COLO668 (cell line): ENCODE measurements around the gene ATP6V1A.
"Not testable (repeated sequence)": the region's sequence is repeated elsewhere in the genome, so short reads cannot be mapped to it uniquely, and the experiment has no call there.

Source experiments
- DNase-seq: peaks from one replicate; lab custom pipeline; 2025; ENCODE audit not compliant: unreplicated experiment; lab: John Stamatoyannopoulos, UW

ATP6V1A gene

DNA sequence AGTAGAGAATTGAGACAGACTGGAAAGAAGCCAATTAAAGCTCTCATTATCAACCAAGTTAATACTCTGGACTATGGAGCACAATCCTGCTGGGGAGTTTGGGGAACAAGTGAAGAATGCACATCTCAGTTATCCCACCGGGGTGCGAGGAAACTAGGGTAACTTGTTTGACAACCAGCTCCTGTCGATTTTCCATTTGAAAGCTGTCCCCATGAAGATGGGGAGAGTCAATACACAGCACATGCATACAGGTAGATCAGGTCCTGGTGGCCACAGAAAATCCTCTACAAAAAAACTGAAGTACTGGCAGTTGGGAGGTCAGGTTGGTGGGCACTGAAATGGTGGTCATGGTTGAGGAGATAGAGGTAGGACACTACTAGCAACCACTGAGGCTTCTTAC, 66.0 kb downstream of the ATP6V1A start:
- no peak for DNase-seq

- no peak for DNase-seq
Observed at GRCh38 chr3:113819866-113820265, 73.0 kb downstream of the ATP6V1A start.

- no peak for DNase-seq
Observed at GRCh38 chr3:113825090-113825489, 78.3 kb downstream of the ATP6V1A start.

- DNase-seq, result no peak
Observed at GRCh38 chr3:113828600-113828999, 81.8 kb downstream of the ATP6V1A start.

- no peak for DNase-seq
Observed at GRCh38 chr3:113829576-113830354, 82.9 kb downstream of the ATP6V1A start.

DNA sequence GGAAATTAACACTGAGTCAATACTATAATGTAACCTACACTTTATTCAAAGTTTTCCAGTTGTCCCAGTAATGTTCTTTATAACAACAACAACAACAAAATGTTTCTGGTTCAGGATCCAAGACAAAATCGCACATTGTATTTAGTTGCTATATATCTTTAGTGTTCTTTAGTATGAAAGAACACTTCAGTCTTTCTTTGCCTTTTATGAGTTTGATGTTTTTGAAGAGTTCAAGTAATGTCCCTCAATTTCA, 84.2 kb downstream of the ATP6V1A start:
- DNase-seq, result no peak

- no peak for DNase-seq
Observed at GRCh38 chr3:113832477-113833164, 85.8 kb downstream of the ATP6V1A start.

DNA sequence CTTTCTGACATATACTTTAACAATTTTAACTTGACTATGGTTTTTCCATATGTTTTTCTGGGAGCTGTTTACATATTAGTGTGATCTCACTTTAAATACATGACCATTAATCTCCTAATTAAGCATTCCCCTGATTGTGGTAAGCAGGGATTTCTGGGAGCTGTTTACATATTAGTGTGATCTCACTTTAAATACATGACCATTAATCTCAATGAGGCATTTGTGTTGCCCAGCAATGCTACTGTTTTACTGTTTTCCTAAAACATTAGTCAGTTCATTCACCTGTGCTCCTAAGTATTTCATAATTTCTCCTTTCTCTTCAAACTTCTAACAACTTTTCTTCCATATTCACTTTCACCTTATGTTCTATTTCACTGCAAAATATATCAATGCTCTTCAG, 88.1 kb downstream of the ATP6V1A start:
- DNase-seq, result no peak

- peak; percentile 83 for DNase-seq
Observed at GRCh38 chr3:113838631-113839209, 91.9 kb downstream of the ATP6V1A start, which contains the start of gene GRAMD1C. Gene GRAMD1C (plus strand): TSS chr3:113838788. CDS start chr3:113838910, 122 bp downstream.

DNA sequence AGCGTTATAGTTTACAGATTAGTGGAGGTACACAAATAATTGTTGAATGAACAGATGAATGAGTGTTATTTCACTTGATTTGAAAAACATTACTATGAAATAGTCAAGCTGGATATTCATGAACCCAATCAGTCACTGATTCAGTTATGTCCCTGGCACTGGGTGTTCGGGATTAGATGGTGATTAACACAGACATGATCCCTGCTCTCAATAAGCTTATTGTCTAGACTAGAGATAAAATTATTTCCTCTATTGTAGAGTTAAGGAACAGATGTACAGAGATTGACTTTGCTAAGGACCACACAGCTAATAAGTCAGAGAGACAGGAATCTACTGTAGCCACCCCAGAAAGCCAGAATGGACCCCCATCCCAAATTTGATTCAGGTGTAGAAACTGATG, 92.7 kb downstream of the ATP6V1A start:
- DNase-seq, result no peak

DNA sequence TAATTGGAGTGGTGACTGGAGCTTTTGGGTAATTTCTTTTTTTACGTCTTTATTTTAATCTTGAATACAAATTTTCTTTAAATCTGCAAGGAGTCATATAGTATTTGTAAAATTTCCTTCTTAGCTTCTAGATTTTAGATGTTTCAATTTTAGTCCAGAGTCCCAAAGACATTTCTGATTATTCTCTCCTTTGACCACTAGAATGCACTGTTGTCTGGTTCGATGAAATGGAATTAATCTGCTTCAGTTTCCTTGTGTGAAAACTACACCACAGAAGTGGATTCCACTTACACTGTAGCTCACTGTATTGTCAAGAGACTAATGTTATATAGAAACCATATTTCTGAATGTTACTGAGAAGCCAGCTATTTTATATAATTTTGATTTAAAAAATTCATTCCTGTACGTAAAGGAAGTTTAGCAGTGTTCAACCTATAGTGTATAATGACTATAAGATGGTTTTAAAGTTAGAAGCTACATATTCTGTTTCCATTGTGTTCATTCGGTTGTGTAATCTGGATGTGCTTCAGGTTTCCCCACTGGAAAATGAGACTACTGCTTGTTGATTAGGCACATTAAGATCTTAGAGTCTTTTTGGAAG, 97.9 kb downstream of the ATP6V1A start:
- no peak for DNase-seq

GRCh38 chr3:113847247-113847646, 100.4 kb downstream of the ATP6V1A start:
- no peak for DNase-seq

- no peak for DNase-seq
Observed at GRCh38 chr3:113847664-113848461, 101.0 kb downstream of the ATP6V1A start.

DNA sequence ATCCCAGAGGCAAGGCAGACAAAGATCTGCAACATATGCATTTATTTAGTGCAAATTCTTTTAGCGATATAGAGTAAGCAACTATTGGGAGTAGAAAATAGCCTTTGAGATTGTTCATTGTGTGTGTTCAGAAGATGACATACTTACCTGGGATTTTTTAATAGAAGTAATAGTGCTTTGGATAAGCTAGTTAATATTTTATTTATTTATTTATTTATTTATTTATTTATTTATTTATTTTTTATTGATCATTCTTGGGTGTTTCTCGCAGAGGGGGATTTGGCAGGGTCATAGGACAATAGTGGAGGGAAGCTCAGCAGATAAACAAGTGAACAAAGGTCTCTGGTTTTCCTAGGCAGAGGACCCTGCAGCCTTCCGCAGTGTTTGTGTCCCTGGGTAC, 102.2 kb downstream of the ATP6V1A start:
- not testable (repeated sequence) for DNase-seq

GRCh38 chr3:113849841-113850240, 103.0 kb downstream of the ATP6V1A start:
- DNase-seq, result not testable (repeated sequence)

DNA sequence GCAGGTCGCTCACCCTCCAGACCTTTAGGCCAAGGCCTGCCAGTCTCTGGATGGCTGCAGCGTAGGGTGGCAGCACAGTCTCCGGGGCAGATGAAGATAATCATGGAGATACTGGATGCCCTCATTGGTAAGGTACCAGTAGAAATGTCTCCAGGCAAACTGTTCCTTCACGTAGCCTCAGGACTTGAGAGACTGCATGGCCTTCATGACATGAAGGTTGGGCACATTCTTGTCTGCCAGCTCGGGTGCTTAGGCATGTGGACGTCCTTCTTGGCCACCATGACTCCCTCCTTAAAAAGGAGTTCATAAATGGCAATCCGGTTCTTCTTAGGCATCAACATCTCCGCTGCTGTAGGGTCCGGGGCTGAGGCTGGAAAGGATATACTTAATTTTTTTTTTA, 103.6 kb downstream of the ATP6V1A start:
- DNase-seq, result not testable (repeated sequence)

DNA sequence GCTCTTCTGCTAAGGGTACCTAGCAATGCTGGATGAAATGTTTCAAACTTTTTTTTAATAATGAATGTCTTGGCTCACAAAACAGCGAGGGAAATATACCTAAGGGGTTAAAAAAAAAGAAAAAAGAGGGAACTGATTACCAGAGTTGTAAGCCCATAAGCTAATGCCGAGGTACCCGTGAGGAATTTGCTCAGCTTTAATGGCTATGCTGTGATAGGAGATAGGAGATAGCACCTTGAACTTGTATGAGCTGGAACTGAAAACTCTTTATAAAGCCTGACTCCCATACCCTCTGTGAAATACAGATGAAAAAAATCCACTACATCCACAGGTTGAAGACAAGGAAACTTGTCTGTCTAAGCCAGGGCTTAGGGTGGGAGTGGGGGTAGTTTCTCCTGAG, 105.7 kb downstream of the ATP6V1A start:
- DNase-seq, result no peak
